ENCODE measurements around the gene INS.

DNA sequence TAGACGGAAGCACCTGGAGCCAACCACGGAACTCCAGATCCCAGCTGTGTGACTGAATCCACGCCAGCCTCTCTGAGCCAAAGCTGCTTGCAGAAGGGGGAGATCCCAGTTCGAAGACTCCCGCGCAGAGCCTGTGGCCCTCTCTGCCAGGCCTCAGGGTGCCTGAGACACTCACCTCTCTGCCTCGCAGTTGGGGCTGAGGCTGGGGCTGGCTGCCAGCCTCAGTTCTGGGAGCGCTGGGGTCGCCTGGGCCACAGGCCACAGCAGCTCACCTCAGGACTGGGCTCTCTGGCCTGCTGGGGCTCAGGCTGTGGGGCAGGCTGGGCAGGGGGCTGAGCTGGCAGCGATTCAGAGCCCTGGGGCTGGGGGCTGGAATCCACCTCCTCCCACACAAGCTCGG, 13.6 kb downstream of the INS start:
- TF ChIP-seq, protein P1, sequence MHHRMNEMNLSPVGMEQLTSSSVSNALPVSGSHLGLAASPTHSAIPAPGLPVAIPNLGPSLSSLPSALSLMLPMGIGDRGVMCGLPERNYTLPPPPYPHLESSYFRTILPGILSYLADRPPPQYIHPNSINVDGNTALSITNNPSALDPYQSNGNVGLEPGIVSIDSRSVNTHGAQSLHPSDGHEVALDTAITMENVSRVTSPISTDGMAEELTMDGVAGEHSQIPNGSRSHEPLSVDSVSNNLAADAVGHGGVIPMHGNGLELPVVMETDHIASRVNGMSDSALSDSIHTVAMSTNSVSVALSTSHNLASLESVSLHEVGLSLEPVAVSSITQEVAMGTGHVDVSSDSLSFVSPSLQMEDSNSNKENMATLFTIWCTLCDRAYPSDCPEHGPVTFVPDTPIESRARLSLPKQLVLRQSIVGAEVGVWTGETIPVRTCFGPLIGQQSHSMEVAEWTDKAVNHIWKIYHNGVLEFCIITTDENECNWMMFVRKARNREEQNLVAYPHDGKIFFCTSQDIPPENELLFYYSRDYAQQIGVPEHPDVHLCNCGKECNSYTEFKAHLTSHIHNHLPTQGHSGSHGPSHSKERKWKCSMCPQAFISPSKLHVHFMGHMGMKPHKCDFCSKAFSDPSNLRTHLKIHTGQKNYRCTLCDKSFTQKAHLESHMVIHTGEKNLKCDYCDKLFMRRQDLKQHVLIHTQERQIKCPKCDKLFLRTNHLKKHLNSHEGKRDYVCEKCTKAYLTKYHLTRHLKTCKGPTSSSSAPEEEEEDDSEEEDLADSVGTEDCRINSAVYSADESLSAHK (CRISPR knock-in tag; IDR thresholded peaks at IDR 0.05; ENCODE audit: borderline replicate concordance): no peak
- no peak for TF ChIP-seq YY1 (IDR thresholded peaks at IDR 0.05; ENCODE audit: insufficient read depth, insufficient replicate concordance, low read depth, low read length)
- TF ChIP-seq, protein P2, sequence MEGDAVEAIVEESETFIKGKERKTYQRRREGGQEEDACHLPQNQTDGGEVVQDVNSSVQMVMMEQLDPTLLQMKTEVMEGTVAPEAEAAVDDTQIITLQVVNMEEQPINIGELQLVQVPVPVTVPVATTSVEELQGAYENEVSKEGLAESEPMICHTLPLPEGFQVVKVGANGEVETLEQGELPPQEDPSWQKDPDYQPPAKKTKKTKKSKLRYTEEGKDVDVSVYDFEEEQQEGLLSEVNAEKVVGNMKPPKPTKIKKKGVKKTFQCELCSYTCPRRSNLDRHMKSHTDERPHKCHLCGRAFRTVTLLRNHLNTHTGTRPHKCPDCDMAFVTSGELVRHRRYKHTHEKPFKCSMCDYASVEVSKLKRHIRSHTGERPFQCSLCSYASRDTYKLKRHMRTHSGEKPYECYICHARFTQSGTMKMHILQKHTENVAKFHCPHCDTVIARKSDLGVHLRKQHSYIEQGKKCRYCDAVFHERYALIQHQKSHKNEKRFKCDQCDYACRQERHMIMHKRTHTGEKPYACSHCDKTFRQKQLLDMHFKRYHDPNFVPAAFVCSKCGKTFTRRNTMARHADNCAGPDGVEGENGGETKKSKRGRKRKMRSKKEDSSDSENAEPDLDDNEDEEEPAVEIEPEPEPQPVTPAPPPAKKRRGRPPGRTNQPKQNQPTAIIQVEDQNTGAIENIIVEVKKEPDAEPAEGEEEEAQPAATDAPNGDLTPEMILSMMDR (CRISPR knock-in tag; IDR thresholded peaks at IDR 0.05): no peak
- TF ChIP-seq TAF1 (CRISPR knock-in tag; IDR thresholded peaks at IDR 0.05): no peak
- TF ChIP-seq, protein P3, sequence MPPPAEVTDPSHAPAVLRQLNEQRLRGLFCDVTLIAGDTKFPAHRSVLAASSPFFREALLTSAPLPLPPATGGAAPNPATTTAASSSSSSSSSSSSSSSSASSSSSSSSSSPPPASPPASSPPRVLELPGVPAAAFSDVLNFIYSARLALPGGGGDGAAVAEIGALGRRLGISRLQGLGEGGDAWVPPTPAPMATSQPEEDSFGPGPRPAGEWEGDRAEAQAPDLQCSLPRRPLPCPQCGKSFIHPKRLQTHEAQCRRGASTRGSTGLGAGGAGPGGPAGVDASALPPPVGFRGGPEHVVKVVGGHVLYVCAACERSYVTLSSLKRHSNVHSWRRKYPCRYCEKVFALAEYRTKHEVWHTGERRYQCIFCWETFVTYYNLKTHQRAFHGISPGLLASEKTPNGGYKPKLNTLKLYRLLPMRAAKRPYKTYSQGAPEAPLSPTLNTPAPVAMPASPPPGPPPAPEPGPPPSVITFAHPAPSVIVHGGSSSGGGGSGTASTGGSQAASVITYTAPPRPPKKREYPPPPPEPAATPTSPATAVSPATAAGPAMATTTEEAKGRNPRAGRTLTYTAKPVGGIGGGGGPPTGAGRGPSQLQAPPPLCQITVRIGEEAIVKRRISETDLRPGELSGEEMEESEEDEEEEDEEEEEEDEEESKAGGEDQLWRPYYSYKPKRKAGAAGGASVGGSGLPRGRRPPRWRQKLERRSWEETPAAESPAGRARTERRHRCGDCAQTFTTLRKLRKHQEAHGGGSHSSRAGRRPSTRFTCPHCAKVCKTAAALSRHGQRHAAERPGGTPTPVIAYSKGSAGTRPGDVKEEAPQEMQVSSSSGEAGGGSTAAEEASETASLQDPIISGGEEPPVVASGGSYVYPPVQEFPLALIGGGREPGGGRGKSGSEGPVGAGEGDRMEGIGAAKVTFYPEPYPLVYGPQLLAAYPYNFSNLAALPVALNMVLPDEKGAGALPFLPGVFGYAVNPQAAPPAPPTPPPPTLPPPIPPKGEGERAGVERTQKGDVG (CRISPR knock-in tag; IDR thresholded peaks at IDR 0.05; ENCODE audit: borderline replicate concordance): no peak
- TF ChIP-seq POLR2AphosphoS5 (IDR thresholded peaks at IDR 0.05; ENCODE audit: low read depth, low read length): no peak
- no peak for TF ChIP-seq MIXL1 (CRISPR knock-in tag; IDR thresholded peaks at IDR 0.05)
- TF ChIP-seq JUND (CRISPR knock-in tag; IDR thresholded peaks at IDR 0.05): no peak
- TF ChIP-seq TCF7L2 (IDR thresholded peaks at IDR 0.05; ENCODE audit: low read depth, low read length): no peak
- TF ChIP-seq, protein P4, sequence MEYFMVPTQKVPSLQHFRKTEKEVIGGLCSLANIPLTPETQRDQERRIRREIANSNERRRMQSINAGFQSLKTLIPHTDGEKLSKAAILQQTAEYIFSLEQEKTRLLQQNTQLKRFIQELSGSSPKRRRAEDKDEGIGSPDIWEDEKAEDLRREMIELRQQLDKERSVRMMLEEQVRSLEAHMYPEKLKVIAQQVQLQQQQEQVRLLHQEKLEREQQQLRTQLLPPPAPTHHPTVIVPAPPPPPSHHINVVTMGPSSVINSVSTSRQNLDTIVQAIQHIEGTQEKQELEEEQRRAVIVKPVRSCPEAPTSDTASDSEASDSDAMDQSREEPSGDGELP (IDR thresholded peaks at IDR 0.05; ENCODE audit: borderline replicate concordance, low read depth): no peak
- TF ChIP-seq ESRRA (CRISPR knock-in tag; IDR thresholded peaks at IDR 0.05; ENCODE audit: low read depth): no peak
- TF ChIP-seq FOXA3 (CRISPR knock-in tag; IDR thresholded peaks at IDR 0.05): no peak
- no peak for TF ChIP-seq ZNF614 (CRISPR knock-in tag; IDR thresholded peaks at IDR 0.05; ENCODE audit: borderline replicate concordance)

Data from HepG2 (cell line).